ENCODE measurements around the gene UBXN4.
A peak's percentile ranks its signal among the peaks of the same experiment; 100 is the strongest.
"Not testable (repeated sequence)": the region's sequence is repeated elsewhere in the genome, so short reads cannot be mapped to it uniquely, and the experiment has no call there.

UBXN4 gene, protein sequence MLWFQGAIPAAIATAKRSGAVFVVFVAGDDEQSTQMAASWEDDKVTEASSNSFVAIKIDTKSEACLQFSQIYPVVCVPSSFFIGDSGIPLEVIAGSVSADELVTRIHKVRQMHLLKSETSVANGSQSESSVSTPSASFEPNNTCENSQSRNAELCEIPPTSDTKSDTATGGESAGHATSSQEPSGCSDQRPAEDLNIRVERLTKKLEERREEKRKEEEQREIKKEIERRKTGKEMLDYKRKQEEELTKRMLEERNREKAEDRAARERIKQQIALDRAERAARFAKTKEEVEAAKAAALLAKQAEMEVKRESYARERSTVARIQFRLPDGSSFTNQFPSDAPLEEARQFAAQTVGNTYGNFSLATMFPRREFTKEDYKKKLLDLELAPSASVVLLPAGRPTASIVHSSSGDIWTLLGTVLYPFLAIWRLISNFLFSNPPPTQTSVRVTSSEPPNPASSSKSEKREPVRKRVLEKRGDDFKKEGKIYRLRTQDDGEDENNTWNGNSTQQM

DNA sequence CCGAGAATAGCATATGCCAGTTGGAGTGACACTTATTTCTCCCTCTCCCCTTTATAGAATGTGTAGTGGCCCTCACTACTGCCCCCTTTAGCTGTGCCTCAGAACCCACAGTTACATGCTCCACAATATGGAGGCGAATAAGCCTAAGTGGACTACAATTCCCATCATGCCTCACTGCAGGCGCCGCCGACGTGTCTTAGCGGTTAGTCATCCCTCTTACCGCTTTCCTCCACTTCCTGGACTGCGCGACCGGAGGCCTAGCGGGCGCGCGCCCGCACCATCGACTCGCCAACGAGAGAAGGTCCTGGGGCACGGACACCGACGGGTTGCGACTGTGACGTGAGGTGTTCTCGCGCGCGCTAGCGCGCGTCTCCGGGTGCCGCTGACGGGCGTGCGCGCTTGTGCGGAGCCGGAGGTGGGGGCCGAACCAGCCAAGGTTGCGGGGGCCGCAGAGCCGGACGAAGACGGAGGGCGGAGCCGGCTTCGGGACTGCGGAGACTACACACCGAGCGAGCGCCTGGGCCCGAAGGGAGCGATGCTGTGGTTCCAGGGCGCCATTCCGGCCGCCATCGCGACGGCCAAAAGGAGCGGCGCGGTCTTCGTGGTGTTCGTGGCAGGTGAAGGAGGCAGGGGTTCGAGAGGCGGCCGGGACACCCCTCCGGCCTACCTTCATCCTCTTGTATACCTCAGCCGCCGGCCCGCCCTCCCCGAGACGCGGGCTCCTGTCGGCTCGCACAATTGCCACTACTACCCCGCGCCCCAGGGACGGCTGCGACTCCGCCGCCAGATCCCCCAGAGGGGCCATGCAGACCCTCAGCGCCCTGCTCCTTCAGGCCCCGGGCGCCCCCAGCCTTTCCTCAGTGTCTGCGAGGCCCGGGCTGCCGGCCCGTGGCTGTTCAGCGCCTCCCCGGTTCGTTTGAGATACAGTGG is at the start of gene UBXN4:
TSS of gene UBXN4 (plus strand) at position 461 of the 930 bp plus-strand sequence. CDS start at position 536, 75 bp downstream.
- DNase-seq: peak; percentile 97 to 99

DNA sequence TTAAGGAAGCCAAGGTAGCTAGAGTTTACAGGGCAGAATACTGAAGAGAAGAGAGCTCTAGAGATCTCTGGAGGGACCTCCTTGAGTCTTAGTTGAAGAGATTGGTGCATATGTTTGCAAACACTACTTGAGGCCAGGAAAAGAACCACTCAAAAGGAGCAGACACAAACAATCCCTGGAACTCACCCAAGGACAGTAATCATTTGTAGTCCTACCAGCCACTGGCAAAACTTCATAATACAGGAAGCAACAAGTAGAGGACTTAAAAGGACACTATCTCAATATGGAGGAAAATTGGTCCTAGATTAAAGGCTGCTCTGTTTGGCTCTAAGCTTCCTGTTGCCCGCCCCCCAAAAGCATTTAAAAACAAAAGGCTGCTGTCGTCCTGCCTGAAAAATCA is 46.9 kb upstream of the UBXN4 start:
- DNase-seq: no peak

GRCh38 chr2:135698838-135699237 is 42.8 kb upstream of the UBXN4 start:
- DNase-seq: no peak

GRCh38 chr2:135701442-135701841 is 40.2 kb upstream of the UBXN4 start:
- no peak for DNase-seq

DNA sequence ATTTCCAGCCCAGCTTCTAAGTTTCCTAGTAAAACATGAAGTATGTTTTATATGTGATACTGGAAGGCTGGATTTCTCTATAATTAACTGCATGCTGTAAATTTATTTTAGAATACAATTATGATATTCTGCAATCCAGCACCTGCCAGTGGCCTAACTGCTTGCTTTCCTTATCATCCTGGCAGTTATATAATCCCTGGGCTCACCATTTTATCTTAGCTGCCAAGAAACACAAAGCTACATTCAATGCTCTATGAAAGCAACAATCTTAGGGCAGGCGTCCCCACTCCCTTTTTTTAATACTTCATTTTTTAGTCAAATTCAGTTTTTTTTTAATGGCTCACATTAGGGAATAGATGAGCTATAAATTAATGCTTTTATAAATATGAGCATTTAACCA is 38.4 kb upstream of the UBXN4 start:
- no peak for DNase-seq

GRCh38 chr2:135704075-135704474 is 37.6 kb upstream of the UBXN4 start:
- not testable (repeated sequence) for DNase-seq

DNA sequence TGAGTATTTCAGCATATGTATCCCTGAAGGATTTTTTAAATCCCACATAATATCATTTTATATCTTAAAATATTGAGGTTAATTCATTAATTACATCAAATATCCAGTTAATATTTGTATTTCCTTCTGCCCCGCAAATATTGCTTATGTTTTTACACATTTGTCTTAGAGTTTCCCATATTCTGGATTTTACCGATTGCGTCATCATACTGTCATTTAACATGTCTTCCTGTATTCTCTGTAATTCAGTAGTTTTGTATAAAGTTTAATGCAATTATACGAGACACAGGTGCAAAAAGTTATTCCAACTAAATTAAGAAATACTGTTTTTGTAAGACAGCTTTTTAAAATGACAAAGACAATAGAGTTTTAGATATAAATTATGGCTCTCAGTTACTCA is 33.5 kb upstream of the UBXN4 start:
- DNase-seq: no peak

DNA sequence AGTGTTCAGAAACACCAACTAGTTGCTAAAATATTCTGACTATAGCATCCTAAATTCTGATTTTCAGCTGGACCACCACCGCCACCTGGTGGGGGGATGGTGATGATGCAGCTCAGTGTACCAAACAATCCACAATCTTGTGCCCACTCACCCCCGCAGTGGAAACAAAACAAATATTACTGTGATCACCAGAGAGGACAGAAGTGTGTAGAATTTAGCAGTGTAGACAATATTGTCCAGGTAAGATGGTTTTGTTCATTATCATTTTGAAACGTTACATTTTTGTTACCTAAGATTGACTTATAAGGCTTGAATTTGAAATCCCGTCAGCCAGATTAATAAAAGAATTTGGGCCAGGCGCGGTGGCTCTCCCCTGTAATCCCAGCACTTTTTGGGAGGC is 31.7 kb upstream of the UBXN4 start:
- peak in 1 of 2 experiments; percentile 49 for DNase-seq

GRCh38 chr2:135715086-135715485 is 26.6 kb upstream of the UBXN4 start:
- not testable (repeated sequence) for DNase-seq

DNA sequence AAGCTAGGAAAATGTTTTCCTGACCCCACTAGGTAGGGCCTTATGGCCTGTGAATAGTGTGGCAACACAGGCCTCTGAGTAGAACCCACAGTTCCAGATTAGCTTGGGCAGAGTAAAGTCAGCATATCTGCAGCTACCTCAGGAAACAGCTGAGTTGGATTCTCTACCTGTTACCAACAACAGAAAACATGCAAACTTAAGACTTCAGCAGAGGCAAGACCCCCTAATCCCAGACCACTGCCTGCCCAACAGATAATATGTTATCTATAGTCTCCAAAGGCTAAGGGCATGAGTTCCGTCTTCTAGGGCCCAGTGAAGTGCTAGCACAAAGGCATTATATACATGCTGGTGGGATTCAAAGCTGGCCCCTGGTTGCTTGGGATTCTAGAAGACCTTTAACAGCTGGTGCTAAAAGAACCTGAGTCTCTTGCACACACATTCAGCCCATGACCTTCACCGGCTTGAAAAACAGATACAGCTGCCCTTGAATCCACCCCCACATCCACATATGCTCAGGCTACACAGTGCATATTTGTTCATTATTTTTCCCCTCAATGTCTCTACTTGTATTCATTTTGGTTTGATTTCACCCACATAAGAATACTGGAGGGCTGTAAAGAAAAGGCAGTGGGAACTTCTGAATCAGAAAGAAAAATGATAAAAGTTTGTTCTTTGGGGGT is 13.5 kb upstream of the UBXN4 start:
- no peak for DNase-seq

- no peak for DNase-seq
These were observed 9.1 kb upstream of the UBXN4 start for GRCh38 chr2:135732561-135732960.

DNA sequence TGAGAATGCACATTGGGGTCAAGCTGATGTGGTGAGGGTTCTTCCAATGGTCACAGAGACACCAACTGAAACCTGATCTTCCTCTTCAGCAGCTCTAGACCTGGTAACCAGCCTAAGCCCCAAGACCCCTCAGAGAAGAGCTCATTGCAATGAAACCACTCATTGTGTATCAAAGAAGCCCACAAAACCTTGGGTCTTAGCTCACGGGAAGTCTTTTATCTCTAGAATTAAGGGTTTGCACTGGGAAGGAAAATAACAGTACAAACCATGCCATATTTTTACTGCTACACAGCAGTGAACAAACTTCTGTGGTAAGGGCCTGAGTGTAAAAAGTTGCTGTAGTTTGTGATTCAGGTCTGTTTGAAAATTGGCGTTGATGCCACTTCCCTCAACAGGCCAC is 8.6 kb upstream of the UBXN4 start:
- DNase-seq: no peak

GRCh38 chr2:135736546-135736945 is 5.1 kb upstream of the UBXN4 start:
- DNase-seq: no peak

- no peak for DNase-seq
These were observed 1.4 kb upstream of the UBXN4 start for GRCh38 chr2:135740206-135740605.

GRCh38 chr2:135741043-135741394 is 636 bp upstream of the UBXN4 start:
- DNase-seq: no peak

DNA sequence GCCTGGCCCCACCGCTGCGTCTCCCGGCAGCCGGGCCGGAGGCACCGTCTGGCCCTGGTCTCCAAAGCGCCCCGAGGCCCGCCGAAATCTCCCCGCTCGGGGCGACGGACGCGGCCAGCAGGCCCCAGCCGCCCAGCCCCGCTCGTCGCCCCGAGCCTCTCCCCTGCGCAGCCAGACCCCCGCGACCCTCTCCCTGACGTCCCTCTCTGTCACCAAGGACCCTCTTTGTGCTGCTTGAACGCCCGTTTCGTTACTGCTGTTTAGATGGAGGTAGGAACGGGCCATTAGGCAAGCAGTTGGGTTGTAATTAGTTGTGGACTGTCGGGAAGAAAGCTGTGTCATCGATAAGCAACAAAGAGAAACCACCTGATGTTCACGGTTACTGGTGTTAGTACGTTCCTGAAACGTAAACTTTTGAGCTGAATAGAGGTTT is 686 bp downstream of the UBXN4 start:
- DNase-seq: peak; percentile 20 to 68

DNA sequence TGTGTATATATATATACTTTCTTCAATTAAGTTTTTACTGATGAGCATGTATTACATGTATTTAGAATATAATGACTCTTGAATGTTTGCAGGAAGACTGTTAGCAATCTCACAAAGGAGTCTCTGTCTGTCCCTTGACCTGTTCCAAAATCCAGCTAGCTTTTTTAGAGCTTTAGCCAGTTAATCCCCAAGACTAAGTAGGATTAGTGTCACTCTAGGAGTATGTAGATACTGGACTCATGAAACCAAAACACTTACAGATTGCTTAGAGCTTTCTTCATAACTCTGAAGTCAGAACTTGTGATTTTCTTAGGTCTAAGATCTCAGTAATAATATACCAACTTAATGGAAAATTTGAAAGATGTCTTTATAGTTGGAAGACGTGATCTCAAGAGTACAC is 2.2 kb downstream of the UBXN4 start:
- DNase-seq: no peak

DNA sequence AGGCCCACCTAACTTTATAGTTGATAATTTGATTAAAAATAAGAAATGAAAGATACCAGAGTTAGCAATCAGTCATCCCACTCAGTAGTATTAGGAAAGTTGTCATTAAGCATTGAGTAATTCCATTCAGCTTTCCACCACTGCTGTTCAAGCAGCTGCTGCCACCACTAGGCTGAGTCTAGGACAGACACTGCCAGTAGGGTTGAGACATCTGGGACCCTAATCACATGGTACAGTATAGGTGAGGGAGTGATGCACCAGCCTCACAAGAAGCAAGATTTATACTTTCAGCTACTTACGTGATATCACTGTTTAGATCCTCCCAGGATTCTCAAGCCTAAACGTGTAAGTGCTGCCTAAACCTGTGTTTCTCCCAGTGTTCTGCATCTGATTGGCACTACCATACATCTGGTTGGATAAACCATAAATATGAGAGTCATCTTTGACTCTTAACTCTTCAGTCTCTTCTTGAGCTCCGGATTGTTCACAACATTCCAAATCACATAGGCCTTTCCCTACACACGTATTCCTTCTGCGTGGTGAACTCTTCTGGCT is 3.2 kb downstream of the UBXN4 start:
- DNase-seq: peak in 1 of 2 experiments; percentile 48

- DNase-seq: no peak
These were observed 3.9 kb downstream of the UBXN4 start for GRCh38 chr2:135745545-135745944.

- no peak for DNase-seq
These were observed 13.9 kb downstream of the UBXN4 start for GRCh38 chr2:135755573-135755972.

DNA sequence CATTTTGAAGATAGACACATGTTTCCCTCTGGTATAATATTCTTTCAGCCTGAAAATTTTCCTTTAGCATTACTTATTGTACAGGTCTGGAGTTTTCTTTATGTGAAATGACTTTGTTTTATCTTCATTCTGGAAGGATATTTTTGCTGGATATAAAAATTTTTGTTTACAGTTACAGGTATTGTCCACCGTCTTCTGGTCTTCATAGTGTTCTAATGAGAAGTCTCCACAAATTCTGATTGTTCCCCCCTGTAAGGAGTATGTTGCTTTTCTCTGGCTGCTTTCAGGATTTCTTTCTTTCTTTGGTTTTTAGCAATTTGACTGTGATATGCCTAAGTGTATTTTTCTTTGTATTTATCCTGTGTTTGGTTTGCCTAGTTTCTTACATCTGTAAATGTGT is 15.0 kb downstream of the UBXN4 start:
- DNase-seq: no peak

DNA sequence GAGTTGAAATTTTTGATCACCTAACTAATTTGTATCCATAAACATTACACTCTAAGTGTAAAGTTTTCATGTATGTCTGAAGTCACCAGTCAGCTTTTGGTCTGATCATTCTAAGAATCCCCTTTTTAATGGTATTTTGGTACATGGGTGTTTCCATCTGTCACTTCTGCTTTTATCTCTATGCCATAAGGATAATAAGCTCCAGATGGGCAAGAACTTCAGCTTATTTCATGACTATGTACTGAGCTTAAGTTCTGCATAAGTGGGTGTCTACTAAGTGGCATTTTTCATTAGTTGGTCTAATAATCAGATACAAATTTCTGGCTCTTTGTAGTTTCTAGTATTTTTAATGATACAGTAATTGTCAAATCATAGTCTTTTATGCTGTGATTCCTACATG is 20.4 kb downstream of the UBXN4 start:
- DNase-seq: no peak

GRCh38 chr2:135762530-135762929 is 20.9 kb downstream of the UBXN4 start:
- DNase-seq: no peak

All from NCI-H526 (cell line).